HG03045 (cell line): ENCODE measurements around the gene PNMA8A.
"Not testable (repeated sequence)": the region's sequence is repeated elsewhere in the genome, so short reads cannot be mapped to it uniquely, and the experiment has no call there.

ENCODE experiments used
- ATAC-seq: cut with Tn5 transposase; IDR thresholded peaks from one replicate; pipeline ENCODE4 v1.9.1; 2021; ENCODE audit warnings: mild to moderate bottlenecking, moderate library complexity; ENCODE audit not compliant: unreplicated experiment

Gene PNMA8A

GRCh38 chr19:46469541-46470185 is 1.7 kb downstream of the PNMA8A start:
- ATAC-seq, result no peak

- no peak for ATAC-seq
Observed at GRCh38 chr19:46466536-46467196, 4.7 kb downstream of the PNMA8A start.

DNA sequence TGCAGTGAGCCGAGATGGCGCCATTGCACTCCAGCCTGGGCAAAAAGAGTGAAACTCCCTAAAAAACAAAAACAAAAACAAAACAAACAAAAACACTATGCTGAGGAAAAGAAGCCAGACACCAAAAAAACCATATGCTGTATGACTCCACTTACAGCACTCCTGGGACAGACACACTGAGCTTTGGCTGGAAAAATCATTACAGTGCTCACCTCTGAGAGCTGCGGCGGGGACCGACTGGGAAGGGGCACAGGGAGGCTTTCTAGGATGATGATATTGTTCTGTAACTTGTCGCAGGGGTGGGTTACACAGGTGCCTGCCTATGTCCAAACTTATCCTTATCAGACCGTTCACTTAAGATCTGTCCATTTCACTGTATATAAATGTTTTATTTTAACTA is 7.8 kb downstream of the PNMA8A start:
- no peak for ATAC-seq

DNA sequence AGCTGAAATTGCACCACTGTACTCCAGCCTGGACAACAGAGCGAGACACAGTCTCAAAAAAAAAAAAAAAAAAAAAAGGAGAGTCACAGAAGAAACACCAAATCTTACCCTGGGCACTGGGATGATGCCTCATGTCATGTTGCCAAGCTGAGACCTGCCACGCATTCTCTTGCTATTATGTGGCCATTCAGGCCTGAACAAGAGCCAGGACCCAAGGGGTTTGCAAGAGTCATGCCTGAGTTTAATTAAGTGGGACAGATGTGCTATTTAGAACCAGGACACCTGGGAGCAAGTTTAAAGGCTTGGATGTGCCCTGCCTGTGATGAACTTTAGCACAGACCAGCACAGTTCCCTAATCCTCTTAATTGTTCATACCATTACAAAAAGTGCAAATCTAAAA is 9.8 kb downstream of the PNMA8A start:
- ATAC-seq, result no peak

- ATAC-seq, result no peak
Observed at GRCh38 chr19:46460981-46461380, 10.4 kb downstream of the PNMA8A start.

DNA sequence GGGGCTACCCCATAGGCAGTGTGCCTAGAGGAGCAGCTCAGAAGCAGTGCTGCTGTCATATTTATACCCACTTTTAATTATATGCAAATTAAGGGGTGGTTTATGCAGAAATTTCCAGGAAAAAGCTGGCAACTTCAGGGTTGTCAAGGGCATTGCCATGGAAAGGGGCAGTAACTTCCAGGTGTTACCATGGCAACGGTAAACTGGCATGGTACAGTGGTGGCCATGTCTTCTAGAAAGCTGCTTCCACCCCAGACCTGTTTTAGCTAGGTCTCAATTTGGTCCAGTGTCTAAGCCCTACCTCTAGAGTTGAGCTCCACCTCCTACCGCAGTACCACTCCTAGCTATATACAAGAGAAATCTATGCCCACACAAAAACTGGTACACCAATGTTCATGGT is 11.3 kb downstream of the PNMA8A start:
- no peak for ATAC-seq

DNA sequence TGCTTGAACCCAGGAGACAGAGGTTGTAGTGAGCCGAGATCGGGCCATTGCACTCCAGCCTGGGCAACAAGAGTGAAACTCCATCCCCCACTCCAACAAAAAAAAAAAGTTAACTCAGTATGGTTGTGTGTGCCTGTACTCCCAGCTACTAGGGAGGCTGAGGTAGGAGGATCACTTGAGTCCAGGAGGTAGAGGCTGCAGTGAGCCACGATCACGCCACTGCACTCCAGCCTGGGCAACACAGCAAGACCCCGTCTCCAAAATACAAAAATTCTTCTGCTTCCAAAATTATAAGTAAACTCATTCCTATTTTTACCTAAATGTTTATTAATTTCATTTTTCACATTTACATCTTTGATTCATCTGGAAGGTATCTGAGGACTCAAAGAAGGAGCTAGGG is 14.4 kb downstream of the PNMA8A start:
- no peak for ATAC-seq

- ATAC-seq, result no peak
Observed at GRCh38 chr19:46454244-46454643, 17.1 kb downstream of the PNMA8A start.

DNA sequence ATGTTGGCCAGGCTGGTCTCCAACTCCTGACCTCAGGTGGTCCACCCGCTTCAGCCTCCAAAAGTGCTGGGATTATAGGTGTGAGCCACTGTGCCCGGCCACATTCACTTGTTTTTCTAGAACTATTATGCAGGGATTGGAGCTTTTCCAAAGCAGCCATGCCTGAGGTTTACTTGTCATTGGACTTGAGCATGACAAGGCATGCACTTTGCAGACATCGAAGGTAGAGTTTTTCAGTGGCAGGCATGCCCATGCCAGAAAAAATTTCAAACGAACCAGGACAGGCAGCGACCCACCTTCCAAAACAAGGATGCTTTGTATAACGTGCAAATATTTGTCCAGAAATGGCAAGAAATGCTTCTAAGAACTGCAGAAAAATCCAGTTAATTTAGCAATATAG is 17.7 kb downstream of the PNMA8A start:
- ATAC-seq, result no peak

GRCh38 chr19:46452186-46452585 is 19.2 kb downstream of the PNMA8A start:
- no peak for ATAC-seq

DNA sequence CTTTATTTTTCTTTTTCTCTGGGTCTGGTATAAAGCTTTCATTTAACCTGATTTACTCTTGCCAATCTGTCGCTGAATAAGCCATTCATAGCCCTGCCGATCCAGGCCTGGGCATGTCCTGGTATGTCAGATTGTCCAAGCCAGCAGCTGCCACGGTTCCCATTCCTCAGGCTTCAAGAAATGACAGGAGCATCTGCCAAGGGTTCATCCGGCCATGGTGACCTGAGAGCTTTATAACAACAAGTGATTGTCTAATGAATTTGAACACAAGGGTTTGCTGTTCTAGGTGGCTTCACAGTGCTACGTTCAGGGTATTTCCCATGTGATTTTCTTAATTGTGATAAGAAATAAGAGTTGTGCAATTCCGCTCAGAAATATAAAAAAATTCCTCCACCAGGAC is 20.0 kb downstream of the PNMA8A start:
- no peak for ATAC-seq

GRCh38 chr19:46450737-46451136 is 20.6 kb downstream of the PNMA8A start:
- ATAC-seq, result no peak

DNA sequence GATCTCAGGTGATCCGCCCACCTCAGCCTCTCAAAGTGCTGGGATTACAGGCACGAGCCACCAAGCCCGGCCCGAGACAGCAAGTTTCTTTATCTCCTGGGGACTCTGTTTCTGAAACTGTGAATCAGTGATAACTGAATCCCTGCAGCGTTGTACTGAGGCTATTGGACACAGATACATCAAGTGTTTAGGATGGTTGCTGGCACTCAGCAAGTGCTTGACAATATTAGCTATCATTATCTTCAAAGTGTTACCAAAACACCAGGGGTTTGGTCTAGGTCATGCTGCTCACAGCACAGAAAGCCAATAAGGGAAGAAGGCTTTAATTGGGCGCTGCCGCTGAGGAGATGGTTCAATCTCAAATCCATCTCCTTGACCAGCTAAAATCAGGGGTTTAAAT is 22.1 kb downstream of the PNMA8A start:
- no peak for ATAC-seq

DNA sequence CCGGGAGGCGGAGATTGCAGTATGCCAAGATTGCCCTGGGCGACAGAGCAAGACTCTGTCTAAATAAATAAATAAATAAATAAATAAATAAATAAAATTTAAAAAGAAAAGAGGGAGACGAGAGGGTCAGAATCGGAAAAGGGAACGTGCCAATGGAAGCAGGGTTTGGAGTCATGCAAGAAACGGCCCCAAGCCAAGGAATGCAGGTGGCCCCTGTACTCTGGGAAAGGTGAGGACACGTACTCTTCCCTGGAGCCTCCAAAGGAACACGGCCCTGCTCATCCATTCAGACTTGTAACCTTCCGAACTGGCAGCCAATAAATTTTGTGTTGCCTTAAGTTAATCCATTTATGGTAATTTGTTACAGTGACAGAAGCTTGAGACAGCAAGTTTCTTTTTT is 22.8 kb downstream of the PNMA8A start:
- no peak for ATAC-seq

- ATAC-seq, result no peak
Observed at GRCh38 chr19:46447824-46448223, 23.5 kb downstream of the PNMA8A start.

DNA sequence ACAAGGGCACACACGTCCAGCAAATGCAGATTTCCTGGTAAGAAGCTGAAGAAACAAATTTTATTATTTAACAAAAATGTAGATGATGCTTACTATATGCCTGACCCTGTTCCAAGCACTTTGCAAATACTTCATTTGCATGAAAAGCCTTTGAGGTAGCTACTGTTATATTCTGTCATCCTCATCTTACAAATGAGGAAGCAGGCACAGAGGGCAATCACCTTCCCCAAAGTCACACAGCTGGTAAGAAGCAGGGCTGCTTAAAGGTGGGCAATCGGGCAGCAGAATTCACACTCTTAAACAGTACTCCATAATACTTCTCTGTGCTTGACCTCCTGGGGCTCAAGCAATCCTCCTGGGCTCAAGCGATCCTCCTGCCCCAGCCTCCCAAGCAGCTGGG is 24.4 kb downstream of the PNMA8A start:
- no peak for ATAC-seq

DNA sequence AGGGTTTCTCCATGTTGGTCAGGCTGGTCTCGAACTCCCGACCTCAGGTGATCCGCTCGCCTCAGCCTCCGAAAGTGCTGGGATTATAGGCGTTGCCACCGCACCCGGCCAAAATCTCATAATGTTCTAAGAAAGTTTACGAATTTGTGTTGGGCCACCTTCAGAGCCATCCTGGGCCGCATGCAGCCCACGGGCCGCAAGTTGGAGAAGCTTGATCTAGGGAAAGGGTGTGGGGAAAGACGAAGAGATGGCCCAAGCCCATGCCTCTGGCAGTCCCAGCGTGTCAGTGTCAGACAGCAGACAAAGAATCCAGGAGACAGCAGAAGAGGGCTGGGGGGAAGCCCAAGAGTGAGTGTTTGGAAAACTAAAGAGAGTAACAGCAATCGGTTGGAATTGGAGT is 25.3 kb downstream of the PNMA8A start:
- no peak for ATAC-seq

GRCh38 chr19:46442808-46443450 is 28.4 kb downstream of the PNMA8A start:
- no peak for ATAC-seq

DNA sequence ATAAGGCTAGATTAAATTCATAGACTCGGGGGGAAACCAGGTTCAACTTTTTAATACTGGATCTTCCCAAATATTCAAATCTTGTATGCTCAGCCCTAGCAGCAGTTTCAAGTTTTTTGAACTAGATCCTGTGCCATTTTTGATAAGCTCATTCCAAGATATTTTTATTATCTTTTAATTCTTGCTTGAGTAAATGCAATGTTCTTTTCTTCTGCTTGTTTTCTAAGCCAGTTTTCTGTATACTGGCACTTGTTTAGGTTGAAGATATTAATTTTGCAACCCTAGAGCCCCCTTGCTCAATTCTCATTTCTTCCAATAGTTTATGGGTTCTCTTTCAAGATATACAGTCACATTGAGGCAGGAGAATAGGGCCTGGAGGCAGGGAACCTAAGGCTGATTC is 29.5 kb downstream of the PNMA8A start:
- ATAC-seq, result no peak

DNA sequence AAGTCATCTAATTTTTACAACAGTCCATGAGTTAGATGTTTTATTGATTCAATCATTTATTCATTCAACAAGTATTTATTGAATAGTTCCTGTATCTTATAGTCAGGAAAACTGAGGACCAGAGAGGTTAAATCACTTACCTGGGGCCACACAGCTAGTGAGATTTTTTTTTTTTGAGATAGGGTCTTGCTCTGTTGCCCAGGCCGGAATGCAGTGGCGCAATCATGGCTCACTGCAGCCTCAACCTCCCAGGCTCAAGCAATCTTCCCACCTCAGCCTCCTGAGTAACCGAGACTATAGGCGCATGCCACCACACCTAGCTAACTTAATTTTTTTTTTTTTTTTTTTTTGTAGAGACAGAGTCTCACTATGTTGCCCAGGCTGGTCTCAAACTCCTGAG is 35.7 kb downstream of the PNMA8A start:
- not testable (repeated sequence) for ATAC-seq

DNA sequence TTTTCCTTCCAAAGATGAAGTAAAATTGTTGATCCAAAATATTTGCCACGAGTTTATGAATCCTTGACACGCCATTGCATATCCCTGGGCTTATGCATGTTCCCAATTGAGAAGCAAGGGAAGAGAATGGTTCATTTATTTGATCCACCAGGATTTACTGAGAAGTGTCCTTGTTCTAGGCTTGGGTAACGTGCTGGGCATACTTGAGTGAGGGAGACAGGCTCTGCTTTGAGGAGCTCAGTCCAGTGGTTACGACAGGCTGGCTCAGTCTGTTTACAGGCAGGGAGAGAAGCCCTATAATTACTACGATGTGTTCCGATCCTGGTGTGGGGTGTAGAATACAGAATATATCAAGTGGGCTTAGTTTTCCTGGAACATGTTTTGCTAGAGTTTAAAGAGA is 36.4 kb downstream of the PNMA8A start:
- ATAC-seq, result no peak

- ATAC-seq, result not testable (repeated sequence)
Observed at GRCh38 chr19:46433470-46433869, 37.9 kb downstream of the PNMA8A start.
